HG02973 (cell line): Measurements from ENCODE around the gene ARHGAP10.

Experiments used
- ATAC-seq: cut with Tn5 transposase; IDR thresholded peaks from one replicate; pipeline ENCODE4 v1.9.1; 2021; ENCODE audit warnings: moderate library complexity; ENCODE audit not compliant: unreplicated experiment

The ARHGAP10 gene

GRCh38 chr4:148022975-148023374 lies 291.1 kb downstream of the ARHGAP10 start:
- no peak for ATAC-seq

- no peak for ATAC-seq
Measured at GRCh38 chr4:148023512-148024181, 291.8 kb downstream of the ARHGAP10 start.

GRCh38 chr4:148025981-148026380 lies 294.1 kb downstream of the ARHGAP10 start:
- ATAC-seq = no peak

GRCh38 chr4:148027201-148027600 lies 295.3 kb downstream of the ARHGAP10 start:
- no peak for ATAC-seq

GRCh38 chr4:148029781-148030180 lies 297.9 kb downstream of the ARHGAP10 start:
- no peak for ATAC-seq

GRCh38 chr4:148030193-148030873 lies 298.4 kb downstream of the ARHGAP10 start:
- no peak for ATAC-seq

- no peak for ATAC-seq
Measured at GRCh38 chr4:148034813-148035212, 302.9 kb downstream of the ARHGAP10 start.

- no peak for ATAC-seq
Measured at GRCh38 chr4:148041606-148042329, 309.9 kb downstream of the ARHGAP10 start.

GRCh38 chr4:148044089-148044911 lies 312.4 kb downstream of the ARHGAP10 start:
- peak; percentile 11 for ATAC-seq

- peak; percentile 94 for ATAC-seq
Measured at GRCh38 chr4:148044912-148045352, 313.0 kb downstream of the ARHGAP10 start.

- ATAC-seq = no peak
Measured at GRCh38 chr4:148048598-148048997, 316.7 kb downstream of the ARHGAP10 start.

- no peak for ATAC-seq
Measured at GRCh38 chr4:148051403-148051802, 319.5 kb downstream of the ARHGAP10 start.

- no peak for ATAC-seq
Measured at GRCh38 chr4:148052448-148052847, 320.6 kb downstream of the ARHGAP10 start.

GRCh38 chr4:148053298-148054003 lies 321.6 kb downstream of the ARHGAP10 start:
- no peak for ATAC-seq

- ATAC-seq = no peak
Measured at GRCh38 chr4:148054275-148054674, 322.4 kb downstream of the ARHGAP10 start.

GRCh38 chr4:148055844-148056243 lies 324.0 kb downstream of the ARHGAP10 start:
- no peak for ATAC-seq

- ATAC-seq = peak; percentile 85
Measured at GRCh38 chr4:148056879-148057278, 325.0 kb downstream of the ARHGAP10 start.

GRCh38 chr4:148057516-148057915 lies 325.6 kb downstream of the ARHGAP10 start:
- ATAC-seq = peak; percentile 27

- ATAC-seq = no peak
Measured at GRCh38 chr4:148057984-148058859, 326.3 kb downstream of the ARHGAP10 start.
